HEK293 (cell line): ENCODE data around the gene GIPC2.

Experiments used
- CTCF ChIA-PET: fragments of 350-600 bp; formaldehyde crosslinking; extraction: SDS; loops from one replicate; lab custom pipeline; 2021; ENCODE audit warnings: antibody characterized with exemption; lab: Yijun Ruan, JAX
- POLR2A ChIA-PET: fragments of 300-600 bp; formaldehyde crosslinking; extraction: SDS; loops from one replicate; lab custom pipeline; 2020; ENCODE audit warnings: antibody characterized with exemption, inconsistent platforms; lab: Yijun Ruan, JAX
- H3K27ac ChIP-seq: fragments of 200-500 bp; sonication (Bioruptor generic); 2 replicates; pipeline ENCODE4 v1.5.1; 2014; ENCODE audit warnings: low read depth, low read length, control low read depth, inconsistent platforms; ENCODE audit errors: extremely low read depth
- H3K36me3 ChIP-seq, 2 experiments: fragments of 200-500 bp in 1 of 2; sonication (Bioruptor generic) in 1 of 2; 1 replicate in 1 of 2; 2 replicates in 1 of 2; pipeline ENCODE4 v1.5.1; 2014 to 2017; ENCODE audit warnings: inconsistent platforms in 2 of 2, low read length in 2 of 2; ENCODE audit not compliant: control insufficient read depth in 2 of 2, insufficient read depth in 1 of 2
- H3K4me1 ChIP-seq: fragments of 200-500 bp; sonication (Bioruptor generic); 2 replicates; pipeline ENCODE4 v1.5.1; 2014; ENCODE audit warnings: mild to moderate bottlenecking, low read length, inconsistent platforms; ENCODE audit not compliant: control insufficient read depth, insufficient read depth
- H3K4me3 ChIP-seq: 2 replicates; pipeline ENCODE4 v1.5.1; 2011; ENCODE audit warnings: low read depth, mild to moderate bottlenecking, control low read depth, low read length, moderate library complexity
- H3K9me3 ChIP-seq: fragments of 200-500 bp; sonication (Bioruptor generic); 2 replicates; pipeline ENCODE4 v1.5.1; 2014; ENCODE audit warnings: low read depth, low read length, inconsistent platforms; ENCODE audit not compliant: control insufficient read depth, insufficient read depth
- EGR2 ChIP-seq: fragments of 450-650 bp; formaldehyde crosslinking; IDR thresholded peaks from 2 replicates; pipeline ENCODE4 v1.5.1; 2016; ENCODE audit warnings: low read depth, missing biosample characterization, missing genetic modification characterization
- GLI2 ChIP-seq: fragments of 450-650 bp; formaldehyde crosslinking; IDR thresholded peaks from 2 replicates; pipeline ENCODE4; 2017; ENCODE audit warnings: missing biosample characterization, missing genetic modification characterization, low read depth, borderline replicate concordance
- KLF10 ChIP-seq: fragments of 450-650 bp; IDR thresholded peaks from 2 replicates; pipeline ENCODE4 v1.5.1; 2018; ENCODE audit warnings: missing biosample characterization, mild to moderate bottlenecking, missing genetic modification characterization
- KLF9 ChIP-seq: fragments of 450-650 bp; formaldehyde crosslinking; IDR thresholded peaks from 2 replicates; pipeline ENCODE4 v1.5.1; 2016; ENCODE audit warnings: missing biosample characterization, missing genetic modification characterization, low read depth
- MYNN ChIP-seq: fragments of 450-650 bp; formaldehyde crosslinking; IDR thresholded peaks from 2 replicates; pipeline ENCODE4 v1.5.1; 2016; ENCODE audit warnings: missing biosample characterization, missing genetic modification characterization, borderline replicate concordance
- YY2 ChIP-seq: fragments of 450-650 bp; formaldehyde crosslinking; IDR thresholded peaks from 2 replicates; pipeline ENCODE4 v1.5.1; 2016; ENCODE audit warnings: missing biosample characterization, missing genetic modification characterization
- ZBTB1 ChIP-seq: fragments of 450-650 bp; formaldehyde crosslinking; IDR thresholded peaks from 2 replicates; pipeline ENCODE4 v1.5.1; 2016; ENCODE audit warnings: missing biosample characterization, missing genetic modification characterization
- ZBTB21 ChIP-seq: fragments of 450-650 bp; formaldehyde crosslinking; IDR thresholded peaks from 2 replicates; pipeline ENCODE4 v1.5.1; 2017; ENCODE audit warnings: missing biosample characterization, missing genetic modification characterization
- ZBTB6 ChIP-seq: fragments of 450-650 bp; formaldehyde crosslinking; IDR thresholded peaks from 2 replicates; pipeline ENCODE4 v1.5.1; 2017; ENCODE audit warnings: missing biosample characterization, missing genetic modification characterization
- ZNF114 ChIP-seq: fragments of 450-650 bp; formaldehyde crosslinking; IDR thresholded peaks from 2 replicates; pipeline ENCODE4 v1.5.0; 2017; ENCODE audit warnings: missing biosample characterization, missing genetic modification characterization
- ZNF132 ChIP-seq: fragments of 450-650 bp; formaldehyde crosslinking; IDR thresholded peaks from 2 replicates; pipeline ENCODE4 v1.5.1; 2017; ENCODE audit warnings: missing biosample characterization, missing genetic modification characterization, borderline replicate concordance
- ZNF174 ChIP-seq: fragments of 450-650 bp; formaldehyde crosslinking; IDR thresholded peaks from 2 replicates; pipeline ENCODE4 v1.5.0; 2017; ENCODE audit warnings: missing biosample characterization, mild to moderate bottlenecking, missing genetic modification characterization
- ZNF175 ChIP-seq: fragments of 450-650 bp; formaldehyde crosslinking; IDR thresholded peaks from 2 replicates; pipeline ENCODE4 v1.5.1; 2016; ENCODE audit warnings: missing biosample characterization, missing genetic modification characterization
- ZNF266 ChIP-seq: fragments of 450-650 bp; formaldehyde crosslinking; IDR thresholded peaks from 2 replicates; pipeline ENCODE4 v1.5.1; 2016; ENCODE audit warnings: missing biosample characterization, missing genetic modification characterization, low read depth
- ZNF362 ChIP-seq: fragments of 450-650 bp; formaldehyde crosslinking; IDR thresholded peaks from 2 replicates; pipeline ENCODE4 v1.5.1; 2016; ENCODE audit warnings: missing biosample characterization, missing genetic modification characterization
- ZNF37A ChIP-seq: fragments of 450-650 bp; IDR thresholded peaks from 2 replicates; pipeline ENCODE4 v1.5.1; 2018; ENCODE audit warnings: missing biosample characterization, missing genetic modification characterization
- ZNF394 ChIP-seq: fragments of 450-650 bp; formaldehyde crosslinking; IDR thresholded peaks from 2 replicates; pipeline ENCODE4 v1.5.1; 2016; ENCODE audit warnings: missing biosample characterization, missing genetic modification characterization, mild to moderate bottlenecking, moderate library complexity, borderline replicate concordance
- ZNF548 ChIP-seq: fragments of 450-650 bp; formaldehyde crosslinking; IDR thresholded peaks from 2 replicates; pipeline ENCODE4 v1.5.1; 2016; ENCODE audit warnings: missing biosample characterization, missing genetic modification characterization
- ZNF585B ChIP-seq: fragments of 450-650 bp; formaldehyde crosslinking; IDR thresholded peaks from 2 replicates; pipeline ENCODE4 v1.5.1; 2016; ENCODE audit warnings: missing biosample characterization, missing genetic modification characterization
- ZNF600 ChIP-seq: fragments of 450-650 bp; formaldehyde crosslinking; IDR thresholded peaks from 2 replicates; pipeline ENCODE4 v1.5.1; 2016; ENCODE audit warnings: missing biosample characterization, missing genetic modification characterization
- ZNF626 ChIP-seq: fragments of 450-650 bp; sonication (Bioruptor Pico); formaldehyde crosslinking; IDR thresholded peaks from 2 replicates; pipeline ENCODE4 v1.5.1; 2018; ENCODE audit warnings: missing biosample characterization, missing genetic modification characterization, inconsistent platforms
- ZNF701 ChIP-seq: fragments of 450-650 bp; formaldehyde crosslinking; IDR thresholded peaks from 2 replicates; pipeline ENCODE4 v1.5.1; 2016; ENCODE audit warnings: missing biosample characterization, missing genetic modification characterization
- ZNF768 ChIP-seq: fragments of 450-650 bp; formaldehyde crosslinking; IDR thresholded peaks from 2 replicates; pipeline ENCODE4 v1.5.1; 2018; ENCODE audit warnings: missing biosample characterization, mild to moderate bottlenecking, missing genetic modification characterization
- TF ChIP-seq, protein P1 (sequence below): fragments of 450-650 bp; formaldehyde crosslinking; IDR thresholded peaks from 2 replicates; pipeline ENCODE4 v1.5.1; 2016; ENCODE audit warnings: missing biosample characterization, missing genetic modification characterization
- TF ChIP-seq, protein P2 (sequence below): fragments of 450-650 bp; IDR thresholded peaks from 2 replicates; pipeline ENCODE4 v1.5.1; 2018; ENCODE audit warnings: missing biosample characterization, missing genetic modification characterization
- TF ChIP-seq, protein P3 (sequence below): fragments of 450-650 bp; formaldehyde crosslinking; IDR thresholded peaks from 2 replicates; pipeline ENCODE4 v1.5.1; 2016; ENCODE audit warnings: missing biosample characterization, missing genetic modification characterization

GIPC2 gene

GRCh38 chr1:78033797-78034172 lies 12.0 kb upstream of the GIPC2 start:
- TF ChIP-seq ZNF37A (no peak), KLF10 (tag by site-specific recombination) (no peak), ZNF548 (tag by site-specific recombination) (no peak), ZBTB21 (tag by site-specific recombination) (no peak), YY2 (tag by site-specific recombination) (no peak), ZNF626 (tag by site-specific recombination) (no peak), ZNF266 (tag by site-specific recombination) (no peak), ZNF701 (no peak), ZNF175 (tag by site-specific recombination) (no peak), KLF9 (tag by site-specific recombination) (no peak)
- TF ChIP-seq, protein P1, sequence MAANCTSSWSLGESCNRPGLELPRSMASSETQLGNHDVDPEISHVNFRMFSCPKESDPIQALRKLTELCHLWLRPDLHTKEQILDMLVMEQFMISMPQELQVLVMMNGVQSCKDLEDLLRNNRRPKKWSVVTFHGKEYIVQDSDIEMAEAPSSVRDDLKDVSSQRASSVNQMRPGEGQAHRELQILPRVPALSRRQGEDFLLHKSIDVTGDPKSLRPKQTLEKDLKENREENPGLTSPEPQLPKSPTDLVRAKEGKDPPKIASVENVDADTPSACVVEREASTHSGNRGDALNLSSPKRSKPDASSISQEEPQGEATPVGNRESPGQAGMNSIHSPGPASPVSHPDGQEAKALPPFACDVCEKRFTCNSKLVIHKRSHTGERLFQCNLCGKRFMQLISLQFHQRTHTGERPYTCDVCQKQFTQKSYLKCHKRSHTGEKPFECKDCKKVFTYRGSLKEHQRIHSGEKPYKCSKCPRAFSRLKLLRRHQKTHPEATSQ (tag by site-specific recombination) = no peak
- TF ChIP-seq, protein P2, sequence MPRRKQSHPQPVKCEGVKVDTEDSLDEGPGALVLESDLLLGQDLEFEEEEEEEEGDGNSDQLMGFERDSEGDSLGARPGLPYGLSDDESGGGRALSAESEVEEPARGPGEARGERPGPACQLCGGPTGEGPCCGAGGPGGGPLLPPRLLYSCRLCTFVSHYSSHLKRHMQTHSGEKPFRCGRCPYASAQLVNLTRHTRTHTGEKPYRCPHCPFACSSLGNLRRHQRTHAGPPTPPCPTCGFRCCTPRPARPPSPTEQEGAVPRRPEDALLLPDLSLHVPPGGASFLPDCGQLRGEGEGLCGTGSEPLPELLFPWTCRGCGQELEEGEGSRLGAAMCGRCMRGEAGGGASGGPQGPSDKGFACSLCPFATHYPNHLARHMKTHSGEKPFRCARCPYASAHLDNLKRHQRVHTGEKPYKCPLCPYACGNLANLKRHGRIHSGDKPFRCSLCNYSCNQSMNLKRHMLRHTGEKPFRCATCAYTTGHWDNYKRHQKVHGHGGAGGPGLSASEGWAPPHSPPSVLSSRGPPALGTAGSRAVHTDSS (tag by site-specific recombination) = no peak
- TF ChIP-seq, protein P3, sequence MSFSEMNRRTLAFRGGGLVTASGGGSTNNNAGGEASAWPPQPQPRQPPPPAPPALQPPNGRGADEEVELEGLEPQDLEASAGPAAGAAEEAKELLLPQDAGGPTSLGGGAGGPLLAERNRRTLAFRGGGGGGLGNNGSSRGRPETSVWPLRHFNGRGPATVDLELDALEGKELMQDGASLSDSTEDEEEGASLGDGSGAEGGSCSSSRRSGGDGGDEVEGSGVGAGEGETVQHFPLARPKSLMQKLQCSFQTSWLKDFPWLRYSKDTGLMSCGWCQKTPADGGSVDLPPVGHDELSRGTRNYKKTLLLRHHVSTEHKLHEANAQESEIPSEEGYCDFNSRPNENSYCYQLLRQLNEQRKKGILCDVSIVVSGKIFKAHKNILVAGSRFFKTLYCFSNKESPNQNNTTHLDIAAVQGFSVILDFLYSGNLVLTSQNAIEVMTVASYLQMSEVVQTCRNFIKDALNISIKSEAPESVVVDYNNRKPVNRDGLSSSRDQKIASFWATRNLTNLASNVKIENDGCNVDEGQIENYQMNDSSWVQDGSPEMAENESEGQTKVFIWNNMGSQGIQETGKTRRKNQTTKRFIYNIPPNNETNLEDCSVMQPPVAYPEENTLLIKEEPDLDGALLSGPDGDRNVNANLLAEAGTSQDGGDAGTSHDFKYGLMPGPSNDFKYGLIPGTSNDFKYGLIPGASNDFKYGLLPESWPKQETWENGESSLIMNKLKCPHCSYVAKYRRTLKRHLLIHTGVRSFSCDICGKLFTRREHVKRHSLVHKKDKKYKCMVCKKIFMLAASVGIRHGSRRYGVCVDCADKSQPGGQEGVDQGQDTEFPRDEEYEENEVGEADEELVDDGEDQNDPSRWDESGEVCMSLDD (tag by site-specific recombination) = no peak
- TF ChIP-seq, all 188 proteins: peak for 0
- ChIA-PET POLR2A (no interaction called here), CTCF (interaction anchor here (1.0 kb wide), 1 partner anchor 81 kb away, joined by 3 read pairs; no protein-coding TSS in a partner anchor)
- no peaks in the 10 kb centered on the region for H3K36me3 ChIP-seq
- H3K9me3 ChIP-seq = no peaks in the 10 kb centered on the region
- no peak overlapping the region for H3K27ac ChIP-seq
- H3K4me3 ChIP-seq = no peak overlapping the region
- H3K4me1 ChIP-seq = no peaks in the 10 kb centered on the region

DNA sequence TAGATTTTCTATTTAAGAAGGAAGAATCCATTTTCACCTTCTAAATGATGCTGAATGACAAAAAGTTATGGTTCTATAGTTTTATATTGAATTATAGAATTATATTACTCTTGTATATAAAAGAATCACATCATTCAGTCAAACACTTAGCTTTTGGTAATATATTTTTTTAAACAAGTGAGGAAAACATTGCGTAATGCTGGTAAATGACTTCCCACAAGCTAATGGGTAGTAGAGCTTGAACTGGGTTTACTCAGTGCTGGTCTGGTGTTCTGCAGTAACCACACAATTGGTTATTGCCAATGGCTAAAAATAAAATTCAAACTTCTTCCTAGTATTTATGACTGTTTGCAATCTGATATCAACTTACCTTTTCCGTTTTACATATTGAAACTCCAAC lies 10.6 kb upstream of the GIPC2 start:
- H3K4me3 ChIP-seq = no peak overlapping the region
- ChIA-PET POLR2A (no interaction called here), CTCF (interaction anchor here (0.6 kb wide), 1 partner anchor 13 kb away, joined by 3 read pairs; no protein-coding TSS in a partner anchor)
- H3K27ac ChIP-seq = no peak overlapping the region
- TF ChIP-seq ZNF600 (tag by site-specific recombination) (no peak), ZNF394 (tag by site-specific recombination) (no peak), ZNF768 (no peak), MYNN (tag by site-specific recombination) (no peak), ZNF362 (tag by site-specific recombination) (no peak), ZNF174 (tag by site-specific recombination) (no peak), ZNF132 (no peak), ZNF114 (tag by site-specific recombination) (no peak), ZBTB1 (tag by site-specific recombination) (no peak), ZNF585B (no peak), GLI2 (tag by site-specific recombination) (no peak), EGR2 (no peak), ZBTB6 (tag by site-specific recombination) (no peak)
- no peaks in the 10 kb centered on the region for H3K36me3 ChIP-seq
- no peaks in the 10 kb centered on the region for H3K9me3 ChIP-seq
- H3K4me1 ChIP-seq = no peaks in the 10 kb centered on the region
